Activated CD8-positive, alpha-beta memory T cell treated with anti-CD3 and anti-CD28 coated beads for 24 hours (primary cell): ENCODE results near the gene TMEM121.

Experiments
- DNase-seq: peaks from one replicate; pipeline ENCODE4 v3.0.0-alpha.2; 2020

TMEM121 gene

GRCh38 chr14:105525861-105526775 is at the start of gene TMEM121:
TSS of gene TMEM121 (plus strand) at chr14:105526583. CDS start at chr14:105528835, 2,252 bp downstream.
- DNase-seq = no peak

DNA sequence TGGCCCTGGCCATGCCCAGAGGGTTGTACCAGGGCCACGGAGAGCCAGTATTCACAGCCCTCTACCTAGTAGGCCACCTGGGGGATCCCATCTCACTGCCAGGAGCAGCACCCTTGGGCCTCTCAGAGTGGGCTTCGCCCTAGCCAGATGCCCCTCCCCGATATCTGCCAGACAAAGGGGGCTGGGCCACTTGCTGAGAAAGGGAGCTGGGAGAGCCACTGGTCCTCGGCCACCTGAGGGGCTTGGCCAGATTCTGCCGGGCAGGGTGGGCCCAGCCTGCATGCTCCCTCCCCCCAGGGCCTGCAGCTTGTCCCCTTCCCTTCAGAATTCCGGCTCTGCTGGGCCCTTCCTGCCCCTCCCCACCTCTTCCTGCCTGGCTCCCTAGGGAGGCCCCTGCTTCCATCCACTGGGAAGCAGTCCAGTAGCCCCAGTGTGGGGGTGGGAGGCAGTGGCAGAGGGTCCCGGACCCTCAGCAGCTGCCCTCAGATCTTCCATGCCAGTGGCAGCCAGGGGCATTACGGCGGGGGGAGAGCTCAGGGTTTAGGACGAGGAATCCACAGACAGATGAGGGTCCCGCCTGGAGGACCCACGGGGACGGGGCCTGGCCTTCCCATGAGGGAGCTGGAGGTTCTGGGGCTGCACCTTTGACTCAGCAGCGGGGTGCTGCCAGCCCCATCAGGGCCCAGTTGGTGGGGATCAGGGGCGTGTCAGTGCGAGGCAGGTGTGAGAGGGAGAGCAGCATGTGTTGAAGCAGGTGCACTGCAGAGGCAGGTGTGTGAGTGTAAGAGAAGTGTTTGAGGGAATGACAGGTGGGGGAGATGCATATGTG is 49.3 kb upstream of the TMEM121 start:
- no peak for DNase-seq

- DNase-seq = no peak
Measured at GRCh38 chr14:105477660-105478397, 48.6 kb upstream of the TMEM121 start.

DNA sequence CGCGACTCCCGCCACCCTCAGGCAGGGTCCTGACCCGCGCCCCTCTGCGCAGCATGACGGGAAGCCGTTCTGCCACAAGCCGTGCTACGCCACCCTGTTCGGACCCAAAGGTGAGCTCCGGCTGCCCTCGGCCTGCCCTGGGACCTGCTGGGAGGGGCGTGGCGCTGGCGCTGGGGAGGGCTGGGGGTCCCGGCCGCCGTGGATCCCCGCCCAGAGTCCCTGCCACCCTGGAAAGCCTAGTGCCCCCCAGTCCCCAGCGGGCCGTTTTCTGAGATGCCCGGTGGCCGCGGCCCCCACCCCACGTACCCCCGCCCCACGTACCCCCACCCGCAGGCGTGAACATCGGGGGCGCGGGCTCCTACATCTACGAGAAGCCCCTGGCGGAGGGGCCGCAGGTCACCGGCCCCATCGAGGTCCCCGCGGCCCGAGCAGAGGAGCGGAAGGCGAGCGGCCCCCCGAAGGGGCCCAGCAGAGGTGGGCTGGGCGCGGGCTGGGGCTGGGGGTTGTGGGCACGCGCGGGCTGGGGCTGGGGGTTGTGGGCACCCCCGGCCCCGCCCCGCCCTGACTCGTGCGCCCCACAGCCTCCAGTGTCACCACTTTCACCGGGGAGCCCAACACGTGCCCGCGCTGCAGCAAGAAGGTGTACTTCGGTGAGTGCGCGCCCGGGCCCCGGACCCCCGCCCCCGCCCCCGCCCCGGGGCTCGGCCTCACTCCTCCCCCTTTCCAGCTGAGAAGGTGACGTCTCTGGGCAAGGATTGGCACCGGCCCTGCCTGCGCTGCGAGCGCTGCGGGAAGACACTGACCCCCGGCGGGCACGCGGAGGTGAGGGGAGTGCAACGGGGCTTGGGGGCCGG is 47.8 kb upstream of the TMEM121 start:
- no peak for DNase-seq

GRCh38 chr14:105479431-105480158 is 46.8 kb upstream of the TMEM121 start:
- DNase-seq = no peak

- DNase-seq = no peak
Measured at GRCh38 chr14:105480199-105480746, 46.1 kb upstream of the TMEM121 start.

DNA sequence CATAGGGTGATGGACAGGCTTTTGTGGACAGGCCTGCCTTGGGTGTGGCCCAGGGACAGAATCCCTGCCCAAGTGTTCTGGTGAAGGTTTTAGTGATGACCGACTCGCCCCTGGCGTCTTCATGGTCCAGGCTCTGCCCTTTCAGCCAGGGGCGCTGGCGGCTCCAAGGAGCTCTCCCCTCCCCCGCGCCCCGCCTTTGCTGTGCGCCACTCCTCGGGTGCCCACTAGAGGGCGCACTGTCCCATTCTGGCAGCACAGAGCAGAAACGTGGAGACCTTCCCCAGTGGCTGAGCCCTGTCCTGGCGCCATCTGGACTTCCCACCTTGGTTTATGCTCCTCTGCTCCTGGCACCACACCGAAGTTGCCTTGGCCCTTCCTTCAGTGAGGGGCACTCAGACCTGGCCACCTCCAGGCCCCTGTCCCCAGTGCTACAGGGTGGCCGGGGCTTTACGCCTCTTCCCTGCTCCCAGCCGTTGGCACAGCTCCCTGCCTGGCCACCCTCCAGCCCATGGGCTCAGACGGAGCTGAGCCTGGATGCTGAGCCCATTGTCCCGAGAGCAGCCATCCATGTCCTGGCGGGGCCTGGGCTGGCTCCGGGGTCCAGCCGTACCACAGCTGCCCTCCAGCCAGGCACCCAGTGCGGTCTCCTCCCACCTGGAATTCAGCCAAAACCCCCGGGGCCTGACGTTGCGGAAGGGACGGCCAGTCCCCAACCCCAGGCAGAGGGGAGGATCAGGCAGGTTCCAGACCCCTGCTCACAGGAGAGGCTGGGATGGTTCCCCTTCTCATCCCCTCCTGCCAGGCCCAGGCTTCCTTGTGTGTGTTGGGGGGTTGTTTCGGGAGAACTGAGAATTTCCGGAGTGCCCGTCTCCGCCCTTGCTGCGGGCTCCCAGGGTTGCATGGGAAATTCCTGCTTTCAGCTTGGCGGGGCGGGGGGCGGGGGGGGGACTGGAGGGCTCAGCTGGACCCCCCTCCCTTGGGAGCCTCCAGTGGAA is 45.3 kb upstream of the TMEM121 start:
- peak; percentile 98 for DNase-seq

DNA sequence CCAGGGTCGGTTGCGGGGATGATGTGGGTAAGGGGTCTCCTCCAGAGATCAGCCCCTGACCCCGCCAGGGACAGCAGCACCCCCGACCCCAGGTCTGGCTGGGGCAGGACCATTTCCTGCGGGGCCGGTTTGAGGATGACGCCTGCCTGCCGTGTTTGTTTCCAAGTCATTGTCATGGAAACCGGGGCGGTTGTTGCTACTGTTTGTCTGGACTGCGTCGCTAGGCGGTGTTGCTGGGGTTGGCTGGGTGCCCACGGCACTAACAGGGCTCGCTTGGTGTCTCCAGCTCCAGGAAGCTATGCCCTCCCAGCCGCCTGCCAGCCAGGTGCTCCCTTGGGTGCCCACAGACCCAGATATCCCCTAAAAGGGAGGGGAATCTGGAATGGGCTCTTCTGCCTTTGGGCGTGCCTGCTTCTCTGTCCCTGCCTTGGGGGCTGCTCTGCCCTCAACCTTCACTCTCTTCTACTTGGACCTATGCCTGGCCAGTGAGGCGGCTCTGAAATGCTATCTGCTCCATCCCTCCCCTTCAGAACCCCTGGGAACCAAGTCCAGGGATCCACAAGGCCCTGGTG is 44.4 kb upstream of the TMEM121 start:
- DNase-seq = peak; percentile 91

- DNase-seq = no peak
Measured at GRCh38 chr14:105482486-105483110, 43.8 kb upstream of the TMEM121 start.

- no peak for DNase-seq
Measured at GRCh38 chr14:105483300-105484068, 42.9 kb upstream of the TMEM121 start.

- peak; percentile 70 for DNase-seq
Measured at GRCh38 chr14:105484069-105484996, 42.0 kb upstream of the TMEM121 start.

DNA sequence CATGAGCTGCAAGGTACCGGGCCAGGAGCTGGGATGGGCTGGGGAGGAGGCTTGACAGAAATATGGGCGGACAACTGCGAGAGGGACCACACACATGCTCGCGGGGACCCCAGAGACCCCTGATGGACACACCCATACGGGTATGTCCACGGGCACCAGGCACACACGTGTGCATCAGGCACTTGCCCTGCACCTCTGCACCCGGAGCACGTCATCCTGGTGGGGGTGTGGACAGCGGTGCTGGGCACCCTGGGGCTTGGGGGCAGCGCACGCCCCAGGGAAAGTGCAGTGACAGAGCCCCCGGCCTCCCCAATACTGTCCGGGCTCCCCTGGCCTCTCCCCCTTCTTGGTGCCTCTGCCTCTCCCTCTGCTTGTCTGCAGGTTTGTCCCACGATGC is 41.4 kb upstream of the TMEM121 start:
- DNase-seq = no peak

GRCh38 chr14:105485739-105486162 is 40.6 kb upstream of the TMEM121 start:
- no peak for DNase-seq

GRCh38 chr14:105486163-105486973 is 40.0 kb upstream of the TMEM121 start, which contains the start of gene CRIP1:
TSS of gene CRIP1 (plus strand) at chr14:105486886. CDS start at chr14:105487260, 374 bp downstream.
- DNase-seq = no peak

DNA sequence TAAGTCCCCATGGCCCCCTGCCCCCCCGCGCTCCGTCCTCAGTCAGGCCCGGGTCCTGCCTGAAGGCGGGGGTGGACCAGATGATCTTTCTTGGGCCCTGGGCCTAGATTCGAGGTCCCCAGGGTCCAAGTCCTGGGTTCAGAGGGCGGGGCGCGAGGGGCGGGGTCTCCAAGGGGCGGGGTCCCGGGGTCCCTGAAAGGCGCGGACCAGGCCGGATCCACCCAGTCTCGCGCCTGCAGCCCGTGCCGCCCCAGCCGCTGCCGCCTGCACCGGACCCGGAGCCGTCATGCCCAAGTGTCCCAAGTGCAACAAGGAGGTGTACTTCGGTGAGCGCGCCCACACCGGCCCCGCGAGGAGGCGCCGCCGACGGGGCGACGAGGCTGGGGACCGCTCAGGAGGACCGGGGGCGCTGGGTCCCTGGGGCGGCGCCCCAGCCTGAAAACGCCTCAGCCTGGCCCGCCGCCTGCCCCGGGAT is 39.4 kb upstream of the TMEM121 start:
- peak; percentile 75 for DNase-seq
